OCI-LY1 (cell line): Measurements from ENCODE around the gene ABCB9.
A peak's percentile ranks its signal among the peaks of the same experiment; 100 is the strongest.

Experiments
- H2AFZ ChIP-seq: fragments of 200-600 bp; sonication (generic), shearing (Covaris generic); 2 replicates; pipeline ENCODE4 v1.6.0; 2014; ENCODE audit warnings: antibody characterized with exemption, mild to moderate bottlenecking, low read length
- H3F3A ChIP-seq: fragments of 200-600 bp; sonication (generic), shearing (Covaris generic); 2 replicates; pipeline ENCODE4 v1.6.0; 2014; ENCODE audit warnings: mild to moderate bottlenecking, antibody characterized with exemption, low read length, moderate library complexity; ENCODE audit not compliant: insufficient read depth
- H3K27ac ChIP-seq: fragments of 200-600 bp; sonication (generic); 2 replicates; pipeline ENCODE4 v1.5.1; 2014; ENCODE audit warnings: low read length, mixed run types, mild to moderate bottlenecking, low read depth; ENCODE audit not compliant: poor library complexity, severe bottlenecking
- H3K27me3 ChIP-seq: fragments of 200-600 bp; sonication (generic); 2 replicates; pipeline ENCODE4 v1.6.0; 2014; ENCODE audit warnings: antibody characterized with exemption, mild to moderate bottlenecking, low read length, moderate library complexity; ENCODE audit not compliant: insufficient read depth
- H3K36me3 ChIP-seq: fragments of 200-600 bp; sonication (generic); 2 replicates; pipeline ENCODE4 v1.6.1; 2014; ENCODE audit warnings: mild to moderate bottlenecking, antibody characterized with exemption, low read length, moderate library complexity, mixed read lengths; ENCODE audit not compliant: insufficient read depth
- H3K4me1 ChIP-seq: fragments of 200-600 bp; sonication (generic); 2 replicates; pipeline ENCODE4 v1.5.1; 2014; ENCODE audit warnings: mild to moderate bottlenecking, low read length, moderate library complexity; ENCODE audit not compliant: insufficient read depth, severe bottlenecking
- H3K4me2 ChIP-seq: fragments of 200-600 bp; sonication (generic), shearing (Covaris generic); 2 replicates; pipeline ENCODE4 v1.6.1; 2014; ENCODE audit warnings: low read length
- H3K4me3 ChIP-seq: fragments of 200-600 bp; sonication (generic); 2 replicates; pipeline ENCODE4 v1.5.1; 2014; ENCODE audit warnings: low read length, low read depth, mild to moderate bottlenecking, mixed read lengths; ENCODE audit not compliant: poor library complexity, severe bottlenecking
- H3K79me2 ChIP-seq: fragments of 200-600 bp; shearing (Covaris generic); 2 replicates; pipeline ENCODE4 v1.6.1; 2016; ENCODE audit warnings: mixed run types, low read length, mixed read lengths; ENCODE audit not compliant: insufficient read depth
- H3K9ac ChIP-seq: fragments of 200-600 bp; sonication (generic), shearing (Covaris generic); 2 replicates; pipeline ENCODE4 v1.6.1; 2014; ENCODE audit warnings: mild to moderate bottlenecking, low read length, mixed read lengths
- H3K9me2 ChIP-seq: fragments of 200-600 bp; sonication (generic), shearing (Covaris generic); 2 replicates; pipeline ENCODE4 v1.6.1; 2014; ENCODE audit warnings: low read depth, mild to moderate bottlenecking, low read length, mixed read lengths
- H3K9me3 ChIP-seq: fragments of 200-600 bp; shearing (Covaris generic); 2 replicates; pipeline ENCODE4 v1.6.1; 2014; ENCODE audit warnings: low read length, mixed read lengths
- H4K20me1 ChIP-seq: fragments of 200-600 bp; sonication (generic), shearing (Covaris generic); 2 replicates; pipeline ENCODE4 v1.6.0; 2016; ENCODE audit warnings: mild to moderate bottlenecking, low read length; ENCODE audit not compliant: insufficient read depth
- EZH2 ChIP-seq: fragments of 200-600 bp; sonication (generic), shearing (Covaris generic); IDR thresholded peaks from 2 replicates; pipeline ENCODE4 v1.8.0; 2017; ENCODE audit warnings: borderline replicate concordance, mixed run types, mild to moderate bottlenecking, antibody characterized with exemption, low read length, moderate library complexity, mixed read lengths
- TF ChIP-seq, protein P1 (sequence below): fragments of 200-600 bp; sonication (generic), shearing (Covaris generic); IDR thresholded peaks from 2 replicates; pipeline ENCODE4 v1.5.1; 2017; ENCODE audit warnings: mild to moderate bottlenecking, antibody characterized with exemption, low read length, moderate library complexity, mixed read lengths

The ABCB9 gene

GRCh38 chr12:122981587-122982476 is 15.6 kb upstream of the ABCB9 start:
- peak overlapping the region; percentile 89 for H3K9ac ChIP-seq
- H3K79me2 ChIP-seq: no peaks in the 10 kb centered on the region
- no peak overlapping the region for H2AFZ ChIP-seq
- peaks cover 80% of the 10 kb centered on the region for H3K36me3 ChIP-seq
- no peaks in the 10 kb centered on the region for H3K27me3 ChIP-seq
- H3K9me2 ChIP-seq: no peaks in the 10 kb centered on the region
- H3F3A ChIP-seq: 0 out of 2 replicates have a peak, but pooled peaks cover 6% of the 10 kb centered on the region
- peak overlapping the region; percentile 69 for H3K27ac ChIP-seq
- H3K4me1 ChIP-seq: peaks cover 55% of the 10 kb centered on the region
- H3K4me3 ChIP-seq: peak overlapping the region; percentile 89
- TF ChIP-seq EZH2: no peak
- TF ChIP-seq, protein P1, sequence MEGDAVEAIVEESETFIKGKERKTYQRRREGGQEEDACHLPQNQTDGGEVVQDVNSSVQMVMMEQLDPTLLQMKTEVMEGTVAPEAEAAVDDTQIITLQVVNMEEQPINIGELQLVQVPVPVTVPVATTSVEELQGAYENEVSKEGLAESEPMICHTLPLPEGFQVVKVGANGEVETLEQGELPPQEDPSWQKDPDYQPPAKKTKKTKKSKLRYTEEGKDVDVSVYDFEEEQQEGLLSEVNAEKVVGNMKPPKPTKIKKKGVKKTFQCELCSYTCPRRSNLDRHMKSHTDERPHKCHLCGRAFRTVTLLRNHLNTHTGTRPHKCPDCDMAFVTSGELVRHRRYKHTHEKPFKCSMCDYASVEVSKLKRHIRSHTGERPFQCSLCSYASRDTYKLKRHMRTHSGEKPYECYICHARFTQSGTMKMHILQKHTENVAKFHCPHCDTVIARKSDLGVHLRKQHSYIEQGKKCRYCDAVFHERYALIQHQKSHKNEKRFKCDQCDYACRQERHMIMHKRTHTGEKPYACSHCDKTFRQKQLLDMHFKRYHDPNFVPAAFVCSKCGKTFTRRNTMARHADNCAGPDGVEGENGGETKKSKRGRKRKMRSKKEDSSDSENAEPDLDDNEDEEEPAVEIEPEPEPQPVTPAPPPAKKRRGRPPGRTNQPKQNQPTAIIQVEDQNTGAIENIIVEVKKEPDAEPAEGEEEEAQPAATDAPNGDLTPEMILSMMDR: no peak
- peak overlapping the region; percentile 71 for H3K4me2 ChIP-seq
- H3K9me3 ChIP-seq: no peaks in the 10 kb centered on the region
- H4K20me1 ChIP-seq: no peaks in the 10 kb centered on the region

DNA sequence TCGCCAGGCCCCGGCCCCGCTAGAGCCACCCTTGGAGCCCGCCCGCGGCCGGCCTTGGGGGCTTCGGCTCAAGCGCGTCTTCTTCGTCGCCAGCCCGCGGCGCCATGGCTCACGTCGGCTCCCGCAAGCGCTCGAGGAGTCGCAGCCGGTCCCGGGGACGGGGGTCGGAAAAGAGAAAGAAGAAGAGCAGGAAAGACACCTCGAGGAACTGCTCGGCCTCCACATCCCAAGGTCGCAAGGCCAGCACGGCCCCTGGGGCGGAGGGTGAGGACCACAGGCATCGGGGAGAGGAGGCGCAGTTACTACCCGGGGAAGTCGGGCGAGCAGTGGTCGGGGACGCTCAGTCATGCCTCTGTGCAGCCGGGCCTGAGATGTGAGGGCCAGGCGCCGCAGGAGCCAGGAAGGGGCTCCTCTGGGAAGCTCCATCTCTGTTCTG is 14.8 kb upstream of the ABCB9 start:
- Histone ChIP-seq H3K36me3 (peaks cover 74% of the 10 kb centered on the region), H3K4me1 (peaks cover 62% of the 10 kb centered on the region)

DNA sequence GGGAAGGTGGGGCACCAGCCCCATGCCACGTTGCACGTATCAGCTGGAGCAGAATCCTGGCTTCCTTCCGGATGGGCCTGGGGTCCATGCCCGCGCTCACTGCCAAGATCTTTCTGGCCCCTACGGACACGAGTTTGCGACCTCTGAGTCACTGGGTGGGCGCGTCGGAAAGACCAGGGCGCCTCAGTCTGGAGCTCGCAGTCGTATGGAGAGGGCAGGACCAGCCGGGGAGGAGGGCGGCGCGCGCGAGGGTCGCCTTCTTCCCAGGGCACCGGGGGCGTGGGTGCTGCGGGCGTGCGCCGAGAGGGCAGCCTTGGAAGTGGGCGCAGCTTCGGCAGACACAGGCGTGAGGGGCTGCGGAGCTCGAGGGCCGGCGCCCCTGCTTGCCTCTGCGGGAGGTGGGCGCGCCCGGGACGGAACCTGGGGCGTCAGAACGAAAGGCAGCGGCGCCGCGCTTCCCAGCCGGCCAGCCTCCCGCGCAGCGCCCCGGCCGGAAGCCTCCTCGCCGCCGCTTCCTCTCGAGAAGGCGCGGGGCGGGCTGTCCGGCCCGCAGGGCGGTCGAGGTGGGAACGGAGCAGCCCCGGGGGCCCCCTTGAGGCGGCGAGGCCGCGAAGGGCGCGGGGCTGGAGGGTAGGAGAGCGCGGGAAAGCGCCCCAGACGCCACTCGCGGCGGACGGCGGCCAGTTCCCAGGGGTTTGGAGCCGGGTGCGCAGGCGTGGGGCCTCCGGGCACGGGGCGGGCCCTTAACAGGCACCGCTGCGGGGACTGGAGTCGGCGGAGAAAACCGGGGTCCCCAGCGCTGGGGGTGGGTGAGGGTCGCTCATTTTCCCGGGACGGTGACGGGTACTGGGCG is 14.1 kb upstream of the ABCB9 start, which contains the start of gene ARL6IP4:
ARL6IP4 (plus strand) TSS at position 499 of the 853 bp plus-strand sequence. CDS start 459 bp downstream, outside the sequence.
- Histone ChIP-seq H3K4me3 (peak within 1 kb of the TSS; percentile 89), H3K79me2 (no peaks in the 10 kb centered on the region), H3K9me2 (no peaks in the 10 kb centered on the region), H2AFZ (no peak within 1 kb of the TSS), H3F3A (0 out of 2 replicates have a peak, but pooled peaks cover 6% of the 10 kb centered on the region), H3K9ac (peak within 1 kb of the TSS; percentile 89), H3K4me2 (peak within 1 kb of the TSS; percentile 71), H3K4me1 (peaks cover 66% of the 10 kb centered on the region), H3K9me3 (no peaks in the 10 kb centered on the region), H3K27ac (peak within 1 kb of the TSS; percentile 69), H3K36me3 (peaks cover 68% of the 10 kb centered on the region), H4K20me1 (no peaks in the 10 kb centered on the region), H3K27me3 (no peaks in the 10 kb centered on the region)
- TF ChIP-seq, protein P1: no peak
- TF ChIP-seq EZH2: no peak

More for the DNA sequence above, 14.8 kb upstream of the ABCB9 start:
- H3K27ac ChIP-seq: peak overlapping the region; percentile 69
- H3K9ac ChIP-seq: peak overlapping the region; percentile 89
- peak overlapping the region; percentile 71 for H3K4me2 ChIP-seq
- 0 out of 2 replicates have a peak, but pooled peaks cover 6% of the 10 kb centered on the region for H3F3A ChIP-seq
- H4K20me1 ChIP-seq: no peaks in the 10 kb centered on the region
- TF ChIP-seq EZH2: no peak
- TF ChIP-seq, protein P1: no peak
- H3K9me3 ChIP-seq: no peaks in the 10 kb centered on the region
- no peaks in the 10 kb centered on the region for H3K79me2 ChIP-seq
- H2AFZ ChIP-seq: no peak overlapping the region
- no peaks in the 10 kb centered on the region for H3K9me2 ChIP-seq
- H3K4me3 ChIP-seq: peak overlapping the region; percentile 89
- no peaks in the 10 kb centered on the region for H3K27me3 ChIP-seq
